DOHH2 (cell line): ENCODE data around the gene ZNF418.
"Not testable (repeated sequence)": the region's sequence is repeated elsewhere in the genome, so short reads cannot be mapped to it uniquely, and the experiment has no call there.

ENCODE experiments used
- H3F3A ChIP-seq: fragments of 200-600 bp; sonication (generic), shearing (Covaris generic); 2 replicates; pipeline ENCODE4 v1.6.0; 2016; ENCODE audit warnings: antibody characterized with exemption, mild to moderate bottlenecking; ENCODE audit not compliant: control insufficient read depth, insufficient read depth
- H3K27ac ChIP-seq: fragments of 200-600 bp; sonication (generic); 2 replicates; pipeline ENCODE4 v1.5.1; 2014; ENCODE audit warnings: low read depth, mild to moderate bottlenecking, low read length, moderate library complexity
- H3K27me3 ChIP-seq: fragments of 200-600 bp; sonication (generic); 2 replicates; pipeline ENCODE4 v1.6.1; 2014; ENCODE audit warnings: mild to moderate bottlenecking, low read length, mixed read lengths; ENCODE audit not compliant: control insufficient read depth
- H3K36me3 ChIP-seq: fragments of 200-600 bp; sonication (generic); 2 replicates; pipeline ENCODE4 v1.6.1; 2014; ENCODE audit warnings: mild to moderate bottlenecking, low read length, moderate library complexity, mixed read lengths; ENCODE audit not compliant: control insufficient read depth
- H3K4me1 ChIP-seq: fragments of 200-600 bp; sonication (generic); 2 replicates; pipeline ENCODE4 v1.6.1; 2014; ENCODE audit warnings: mild to moderate bottlenecking, low read length, mixed read lengths; ENCODE audit not compliant: control insufficient read depth
- H3K4me2 ChIP-seq: fragments of 200-600 bp; sonication (generic); 2 replicates; pipeline ENCODE4 v1.6.0; 2014; ENCODE audit warnings: mild to moderate bottlenecking, low read length, moderate library complexity
- H3K4me3 ChIP-seq: fragments of 200-600 bp; sonication (generic); 2 replicates; pipeline ENCODE4 v1.5.1; 2014; ENCODE audit warnings: mild to moderate bottlenecking, low read length, mixed read lengths
- H3K79me2 ChIP-seq: fragments of 200-600 bp; sonication (generic); 2 replicates; pipeline ENCODE4 v1.6.1; 2014; ENCODE audit warnings: mild to moderate bottlenecking, low read length, mixed read lengths; ENCODE audit not compliant: control insufficient read depth
- H3K9me2 ChIP-seq: fragments of 200-600 bp; sonication (generic); replicated peaks from 2 replicates; pipeline ENCODE4 v1.6.1; 2014; ENCODE audit warnings: mild to moderate bottlenecking, low read length, mixed read lengths; ENCODE audit not compliant: control insufficient read depth
- H3K9me3 ChIP-seq: fragments of 200-600 bp; sonication (generic); 2 replicates; pipeline ENCODE4 v1.6.1; 2014; ENCODE audit warnings: antibody characterized with exemption, low read length, mixed read lengths; ENCODE audit not compliant: control insufficient read depth, insufficient read depth
- H4K20me1 ChIP-seq: fragments of 200-600 bp; sonication (generic); 2 replicates; pipeline ENCODE4 v1.6.0; 2014; ENCODE audit warnings: low read depth, mild to moderate bottlenecking, antibody characterized with exemption, low read length, moderate library complexity; ENCODE audit not compliant: control insufficient read depth, insufficient read depth
- EZH2phosphoT487 ChIP-seq: fragments of 200-600 bp; sonication (generic); IDR thresholded peaks from 2 replicates; pipeline ENCODE4 v1.6.1; 2017; ENCODE audit warnings: borderline replicate concordance, mild to moderate bottlenecking, antibody characterized with exemption, low read length, moderate library complexity, mixed read lengths
- TF ChIP-seq, protein P1 (sequence below): fragments of 200-600 bp; sonication (generic); IDR thresholded peaks from one replicate; pipeline ENCODE4 v1.5.1; 2014; ENCODE audit warnings: antibody characterized with exemption, mild to moderate bottlenecking, low read depth, low read length; ENCODE audit not compliant: poor library complexity, severe bottlenecking

The ZNF418 gene

DNA sequence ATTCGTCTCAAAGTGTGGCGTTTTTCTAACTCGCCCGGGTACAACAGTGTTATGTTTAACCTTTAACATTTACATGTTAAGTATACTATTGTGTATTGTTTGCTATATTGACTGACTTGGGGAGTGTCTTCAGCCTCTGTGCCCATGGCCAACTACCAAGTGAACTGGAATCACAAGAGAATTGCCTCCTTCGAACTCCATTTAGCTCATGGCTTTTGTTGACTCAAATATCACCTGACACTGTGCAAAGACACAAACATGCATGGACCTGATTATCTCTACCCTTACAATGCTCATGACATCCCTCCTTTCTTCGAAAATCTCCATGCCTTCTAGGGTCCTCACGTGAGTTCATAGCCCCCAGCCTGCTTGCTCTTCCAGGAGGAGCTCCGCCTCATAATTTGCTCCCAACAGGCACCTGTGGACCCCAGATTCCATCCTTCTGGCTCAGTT lies 47.1 kb downstream of the ZNF418 start:
- TF ChIP-seq EZH2phosphoT487 = no peak
- TF ChIP-seq, protein P1, sequence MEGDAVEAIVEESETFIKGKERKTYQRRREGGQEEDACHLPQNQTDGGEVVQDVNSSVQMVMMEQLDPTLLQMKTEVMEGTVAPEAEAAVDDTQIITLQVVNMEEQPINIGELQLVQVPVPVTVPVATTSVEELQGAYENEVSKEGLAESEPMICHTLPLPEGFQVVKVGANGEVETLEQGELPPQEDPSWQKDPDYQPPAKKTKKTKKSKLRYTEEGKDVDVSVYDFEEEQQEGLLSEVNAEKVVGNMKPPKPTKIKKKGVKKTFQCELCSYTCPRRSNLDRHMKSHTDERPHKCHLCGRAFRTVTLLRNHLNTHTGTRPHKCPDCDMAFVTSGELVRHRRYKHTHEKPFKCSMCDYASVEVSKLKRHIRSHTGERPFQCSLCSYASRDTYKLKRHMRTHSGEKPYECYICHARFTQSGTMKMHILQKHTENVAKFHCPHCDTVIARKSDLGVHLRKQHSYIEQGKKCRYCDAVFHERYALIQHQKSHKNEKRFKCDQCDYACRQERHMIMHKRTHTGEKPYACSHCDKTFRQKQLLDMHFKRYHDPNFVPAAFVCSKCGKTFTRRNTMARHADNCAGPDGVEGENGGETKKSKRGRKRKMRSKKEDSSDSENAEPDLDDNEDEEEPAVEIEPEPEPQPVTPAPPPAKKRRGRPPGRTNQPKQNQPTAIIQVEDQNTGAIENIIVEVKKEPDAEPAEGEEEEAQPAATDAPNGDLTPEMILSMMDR = no peak
- Histone ChIP-seq H4K20me1 (no peaks in the 10 kb centered on the region), H3K9me2 (no peaks in the 10 kb centered on the region)

DNA sequence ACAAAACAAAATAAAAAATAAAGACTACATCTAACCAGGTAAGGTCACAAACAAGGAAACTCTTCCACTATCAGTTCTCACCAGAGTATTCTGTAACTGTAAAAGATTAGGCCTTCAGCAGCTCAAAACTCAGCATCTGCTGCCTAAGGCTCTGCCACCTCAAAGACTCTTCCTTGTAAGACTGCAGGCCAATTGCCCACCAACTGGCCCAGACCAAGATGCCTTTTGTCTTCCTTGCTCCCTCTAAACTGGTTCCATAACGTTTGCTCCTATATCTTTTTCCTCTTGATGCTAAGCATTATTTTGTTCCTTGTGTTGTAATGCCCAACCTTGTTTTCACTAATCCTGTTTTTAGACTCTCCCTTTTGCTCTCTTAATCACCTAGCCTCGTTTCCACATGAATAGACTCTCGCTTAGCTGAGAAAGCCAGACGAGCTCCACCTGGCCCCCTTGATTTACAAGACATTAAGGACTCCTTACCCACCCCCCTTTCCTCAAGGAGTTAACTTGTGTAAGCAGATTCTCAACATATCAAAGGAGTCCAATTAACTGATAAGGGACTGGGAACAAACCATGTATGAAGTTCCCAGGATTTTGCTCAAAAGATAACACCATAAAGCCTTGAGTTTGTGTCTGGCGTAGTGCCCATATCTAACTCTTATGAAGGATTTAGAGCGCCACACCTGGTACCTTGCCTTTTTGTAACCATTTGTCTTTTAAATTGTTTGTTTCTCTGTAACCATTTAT lies 47.8 kb downstream of the ZNF418 start:
- Histone ChIP-seq H4K20me1 (no peaks in the 10 kb centered on the region), H3K4me1 (peaks cover 13% of the 10 kb centered on the region), H3F3A (no peaks in the 10 kb centered on the region), H3K4me3 (peak overlapping the region; percentile 76), H3K36me3 (peaks cover 8% of the 10 kb centered on the region), H3K9me2 (no peaks in the 10 kb centered on the region), H3K27me3 (no peaks in the 10 kb centered on the region), H3K4me2 (no peak overlapping the region), H3K27ac (no peak overlapping the region), H3K9me3 (peaks cover 37% of the 10 kb centered on the region), H3K79me2 (no peaks in the 10 kb centered on the region)
- TF ChIP-seq EZH2phosphoT487 = no peak
- TF ChIP-seq, protein P1 = no peak

More for the DNA sequence above, 47.1 kb downstream of the ZNF418 start:
- Histone ChIP-seq H3K4me2 (peak overlapping the region; percentile 80), H3K4me3 (peak overlapping the region; percentile 76), H3K36me3 (peaks cover 8% of the 10 kb centered on the region), H3K9me3 (peaks cover 37% of the 10 kb centered on the region), H3K4me1 (peaks cover 13% of the 10 kb centered on the region), H3K27ac (no peak overlapping the region), H3F3A (no peaks in the 10 kb centered on the region), H3K27me3 (no peaks in the 10 kb centered on the region), H3K79me2 (no peaks in the 10 kb centered on the region)

DNA sequence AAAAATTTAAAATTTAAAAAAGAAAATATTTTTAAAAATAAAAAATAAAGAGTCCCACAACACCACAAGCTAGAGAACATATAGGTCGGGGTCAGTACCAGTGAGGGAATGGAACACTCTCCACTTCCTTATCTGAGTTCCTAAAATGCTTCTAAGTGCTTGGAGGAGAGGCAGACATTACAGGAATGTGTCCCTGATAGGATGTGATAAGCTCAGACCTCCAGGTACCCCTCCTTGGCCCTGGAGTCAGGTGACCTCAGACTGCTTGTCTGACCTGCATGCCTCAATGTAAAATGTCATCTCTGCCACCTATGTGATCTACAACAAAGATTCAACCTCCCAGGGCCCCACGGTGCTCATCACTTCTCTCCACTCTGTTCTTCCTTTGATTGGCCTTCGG lies 49.2 kb downstream of the ZNF418 start:
- Histone ChIP-seq H3K4me1 (peaks cover 13% of the 10 kb centered on the region), H3K4me2 (no peak overlapping the region), H3K9me3 (peaks cover 37% of the 10 kb centered on the region), H4K20me1 (no peaks in the 10 kb centered on the region), H3F3A (no peaks in the 10 kb centered on the region), H3K36me3 (peaks cover 8% of the 10 kb centered on the region), H3K79me2 (no peaks in the 10 kb centered on the region), H3K27ac (no peak overlapping the region), H3K27me3 (no peaks in the 10 kb centered on the region), H3K9me2 (no peaks in the 10 kb centered on the region), H3K4me3 (no peak overlapping the region)
- no peak for TF ChIP-seq EZH2phosphoT487
- TF ChIP-seq, protein P1 = no peak

DNA sequence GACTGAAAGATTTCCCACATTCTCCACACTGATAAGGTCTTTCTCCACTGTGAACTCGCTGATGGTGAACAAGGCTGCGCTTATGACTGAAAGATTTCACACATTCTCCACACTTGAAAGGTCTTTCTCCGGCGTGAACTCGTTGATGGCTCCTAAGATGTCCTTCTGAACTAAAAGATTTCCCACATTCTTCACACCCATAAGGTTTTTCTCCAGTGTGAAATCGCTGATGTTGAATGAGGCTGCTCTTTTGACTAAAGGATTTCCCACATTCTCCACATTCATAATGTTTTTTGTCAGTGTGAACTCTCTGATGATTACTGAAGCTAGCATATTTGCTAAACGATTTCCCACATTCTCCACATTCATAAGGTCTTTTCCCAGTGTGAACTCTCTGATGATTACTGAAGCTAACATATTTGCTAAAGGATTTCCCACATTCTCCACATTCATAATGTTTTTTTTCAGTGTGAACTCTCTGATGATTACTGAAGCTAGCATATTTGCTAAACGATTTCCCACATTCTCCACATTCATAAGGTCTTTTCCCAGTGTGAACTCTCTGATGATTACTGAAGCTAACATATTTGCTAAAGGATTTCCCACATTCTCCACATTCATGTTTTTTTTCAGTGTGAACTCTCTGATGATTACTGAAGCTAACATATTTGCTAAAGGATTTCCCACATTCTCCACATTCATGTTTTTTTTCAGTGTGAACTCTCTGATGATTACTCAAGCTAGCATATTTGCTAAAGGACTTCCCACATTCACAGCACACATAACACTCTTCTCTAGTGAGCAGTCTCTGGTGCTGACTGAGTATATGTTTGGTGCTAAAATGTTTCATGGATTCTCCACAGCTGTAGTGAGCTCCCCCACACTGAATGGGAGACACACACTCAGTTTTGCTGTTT lies 61.1 kb downstream of the ZNF418 start:
- H3F3A ChIP-seq, H3K36me3 ChIP-seq, H3K4me1 ChIP-seq, H3K4me2 ChIP-seq, H4K20me1 ChIP-seq, H3K27me3 ChIP-seq, H3K79me2 ChIP-seq, H3K9me2 ChIP-seq, H3K4me3 ChIP-seq, H3K27ac ChIP-seq: not testable (repeated sequence)
- H3K9me3 ChIP-seq = peaks cover 10% of the 10 kb centered on the region; the same call in 1 of the 2 replicates
